HG03354 (cell line): ENCODE measurements around the gene MFSD11.
"Not testable (repeated sequence)": the region's sequence is repeated elsewhere in the genome, so short reads cannot be mapped to it uniquely, and the experiment has no call there.

Experiments
- ATAC-seq: cut with Tn5 transposase; IDR thresholded peaks from one replicate; pipeline ENCODE4 v1.9.1; 2021; ENCODE audit warnings: mild to moderate bottlenecking; ENCODE audit not compliant: unreplicated experiment, poor library complexity, severe bottlenecking

Gene MFSD11

GRCh38 chr17:76737676-76738467 lies at the start of gene MFSD11:
Gene MFSD11, plus strand, starts transcription at chr17:76738119. Its CDS starts 234 bp downstream, at chr17:76738353.
- peak; percentile 63 for ATAC-seq

GRCh38 chr17:76688165-76688622 lies 49.7 kb upstream of the MFSD11 start:
- ATAC-seq, result no peak

- ATAC-seq, result no peak
These were observed 48.1 kb upstream of the MFSD11 start for GRCh38 chr17:76689859-76690258.

- ATAC-seq, result no peak
These were observed 47.2 kb upstream of the MFSD11 start for GRCh38 chr17:76690596-76691280.

- no peak for ATAC-seq
These were observed 46.3 kb upstream of the MFSD11 start for GRCh38 chr17:76691379-76692191.

- no peak for ATAC-seq
These were observed 42.7 kb upstream of the MFSD11 start for GRCh38 chr17:76695059-76695831.

GRCh38 chr17:76696763-76697701 lies 40.9 kb upstream of the MFSD11 start:
- no peak for ATAC-seq

GRCh38 chr17:76697702-76698465 lies 40.0 kb upstream of the MFSD11 start:
- ATAC-seq, result no peak

GRCh38 chr17:76698466-76698977 lies 39.4 kb upstream of the MFSD11 start:
- ATAC-seq, result not testable (repeated sequence)

- no peak for ATAC-seq
These were observed 37.7 kb upstream of the MFSD11 start for GRCh38 chr17:76700270-76700616.

- ATAC-seq, result no peak
These were observed 37.1 kb upstream of the MFSD11 start for GRCh38 chr17:76700617-76701470.

GRCh38 chr17:76701471-76701967 lies 36.4 kb upstream of the MFSD11 start:
- ATAC-seq, result no peak

GRCh38 chr17:76702076-76702475 lies 35.8 kb upstream of the MFSD11 start:
- ATAC-seq, result no peak

GRCh38 chr17:76702941-76703637 lies 34.8 kb upstream of the MFSD11 start:
- ATAC-seq, result no peak

GRCh38 chr17:76704805-76705204 lies 33.1 kb upstream of the MFSD11 start:
- no peak for ATAC-seq

GRCh38 chr17:76706817-76707216 lies 31.1 kb upstream of the MFSD11 start:
- no peak for ATAC-seq
